GM19438 (cell line): ENCODE results near the gene TRMT44.
A peak's percentile ranks its signal among the peaks of the same experiment; 100 is the strongest.

Experiments used
- ATAC-seq: cut with Tn5 transposase; IDR thresholded peaks from one replicate; pipeline ENCODE4 v1.9.1; 2021; ENCODE audit warnings: low read depth; ENCODE audit not compliant: unreplicated experiment

The TRMT44 gene

DNA sequence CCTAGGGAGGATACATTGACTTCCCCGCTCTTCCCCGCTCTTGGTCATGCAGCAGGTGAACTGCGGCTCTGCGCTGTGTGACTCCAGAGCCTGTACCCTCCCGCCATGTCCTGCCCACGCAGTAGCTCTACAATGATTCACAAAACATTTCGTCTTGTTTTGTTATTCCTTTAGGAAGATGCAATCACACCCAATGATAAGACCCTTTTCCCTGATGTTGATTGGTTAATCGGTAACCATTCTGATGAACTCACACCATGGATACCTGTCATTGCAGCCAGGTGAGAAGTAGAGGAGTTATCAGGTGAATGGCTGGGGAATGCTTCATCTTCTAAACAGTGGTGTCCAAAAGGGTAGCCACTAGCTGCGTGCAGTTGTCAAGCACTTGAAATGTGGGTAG lies 23.2 kb downstream of the TRMT44 start:
- no peak for ATAC-seq

DNA sequence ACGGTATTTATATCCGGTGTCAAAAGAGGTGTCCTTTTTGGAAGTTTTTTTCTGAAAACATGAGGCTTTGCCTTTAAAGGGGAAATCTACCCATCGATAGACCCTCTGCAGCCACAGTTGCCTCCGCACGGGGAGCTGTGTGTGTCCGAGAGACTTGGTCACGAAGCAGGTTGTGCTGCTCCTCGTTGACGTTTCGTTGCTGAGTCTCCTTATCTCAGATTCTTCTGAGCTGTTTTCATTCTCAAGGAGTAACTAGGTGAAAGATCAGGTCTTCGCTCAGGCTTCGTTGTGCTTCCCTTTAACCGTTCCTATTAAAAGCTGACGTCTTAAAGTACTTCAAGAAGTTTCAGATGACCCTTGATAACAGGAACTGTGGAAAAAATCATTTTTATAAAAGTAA lies 23.8 kb downstream of the TRMT44 start:
- no peak for ATAC-seq

DNA sequence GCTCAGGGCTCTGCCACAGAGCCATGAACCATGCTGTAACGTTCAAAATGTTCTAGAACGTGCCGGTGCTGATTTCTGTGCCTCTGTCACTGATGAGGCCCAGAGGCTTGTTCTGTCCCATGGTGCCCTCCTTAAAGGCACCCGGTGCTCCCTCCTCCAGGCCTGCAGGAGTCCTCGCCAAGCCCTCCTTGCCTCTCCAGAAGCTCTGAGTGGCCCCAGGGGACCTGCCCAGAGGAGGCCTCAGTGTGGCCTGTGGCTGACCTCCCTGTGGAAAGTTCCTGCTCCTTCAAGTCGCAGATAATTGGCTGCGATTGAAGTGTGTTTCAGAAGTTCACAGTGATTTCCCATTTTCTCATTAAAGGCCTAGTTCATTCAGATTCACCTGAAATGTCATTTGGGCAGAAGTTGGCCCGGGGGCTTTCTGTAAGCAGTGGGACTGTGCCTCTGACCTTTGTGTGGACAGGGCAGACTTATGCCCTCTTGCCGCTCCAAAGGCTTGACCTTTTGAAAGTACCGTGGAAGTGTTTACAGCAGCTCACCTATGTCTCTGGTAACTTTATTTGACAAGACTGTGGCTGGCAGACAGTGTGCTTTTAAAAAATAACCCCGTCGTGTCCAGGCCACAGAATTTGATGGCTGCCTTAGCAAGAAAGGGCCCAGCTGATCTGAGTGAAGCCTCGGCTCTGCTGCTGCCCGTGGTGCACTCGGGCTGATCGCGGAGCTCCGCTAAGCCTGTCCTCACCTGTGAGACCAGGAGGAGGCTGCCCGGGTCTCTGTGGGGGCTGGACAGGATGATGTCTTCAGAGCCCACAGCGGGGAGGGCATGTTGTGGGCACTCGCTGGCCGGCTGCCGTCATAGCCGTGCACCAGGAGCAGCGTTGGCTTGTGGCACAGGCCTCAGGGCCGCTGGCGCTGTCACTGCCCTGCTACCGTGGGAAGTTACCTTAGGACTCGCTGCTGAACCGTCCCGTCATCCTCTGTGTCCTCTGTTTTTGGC lies 25.3 kb downstream of the TRMT44 start:
- ATAC-seq = no peak

DNA sequence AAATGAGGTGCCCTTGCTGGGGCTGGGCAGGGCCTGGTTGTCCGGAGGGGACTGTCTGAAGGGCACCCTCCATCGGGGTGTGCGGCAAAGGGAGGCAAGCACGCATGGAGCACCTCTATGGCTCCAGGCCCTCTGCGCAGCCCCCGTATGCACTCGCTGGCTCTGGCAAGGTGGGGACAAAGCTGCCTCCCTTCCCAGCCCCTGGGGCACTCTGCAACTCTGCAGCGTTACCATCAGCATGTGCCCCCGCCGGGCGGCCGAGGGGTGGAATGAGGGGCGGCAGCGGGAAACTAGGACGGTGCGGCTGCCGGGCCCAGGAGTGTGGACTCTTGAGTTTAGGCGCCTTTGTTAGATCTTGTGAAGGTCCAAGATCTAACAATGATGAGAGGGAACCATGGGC lies 26.4 kb downstream of the TRMT44 start:
- no peak for ATAC-seq

DNA sequence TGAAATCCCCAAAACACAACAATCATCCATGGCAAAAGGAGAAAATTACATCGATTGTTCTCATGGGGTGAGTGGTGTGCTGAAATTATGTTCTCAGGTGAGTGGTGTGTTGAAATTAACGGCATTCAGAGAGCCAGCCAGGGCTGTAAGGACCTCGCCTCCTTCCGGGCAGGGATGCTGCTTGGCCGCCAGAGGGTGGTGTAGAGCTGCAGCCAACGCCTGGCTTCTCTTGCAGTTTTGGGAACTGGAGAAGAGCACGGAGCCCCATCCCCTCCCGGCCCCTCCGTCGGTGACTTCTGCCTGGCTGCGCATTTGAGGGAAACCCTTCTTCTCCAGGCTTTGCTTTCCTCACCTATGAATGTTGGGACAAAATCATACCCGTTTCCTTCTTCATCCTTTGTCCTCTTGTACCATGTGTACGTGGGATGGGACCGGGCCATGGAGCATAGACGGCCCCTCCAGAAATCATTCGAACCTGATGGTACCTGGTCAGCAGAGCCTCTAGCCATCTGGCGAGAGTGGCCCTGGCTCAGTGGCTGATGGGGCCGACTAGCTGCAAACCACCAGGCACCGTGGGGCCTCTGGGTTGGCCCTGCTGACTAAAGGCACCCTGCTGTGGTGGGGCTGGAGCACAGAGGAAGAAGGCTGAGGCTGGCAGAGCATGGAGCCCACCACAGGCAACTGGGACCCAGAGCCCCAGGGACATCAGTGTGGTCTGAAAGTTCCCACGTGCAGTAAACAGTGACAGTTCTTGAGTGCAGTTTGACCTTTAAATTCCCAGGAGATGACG lies 28.4 kb downstream of the TRMT44 start:
- ATAC-seq = peak; percentile 64

DNA sequence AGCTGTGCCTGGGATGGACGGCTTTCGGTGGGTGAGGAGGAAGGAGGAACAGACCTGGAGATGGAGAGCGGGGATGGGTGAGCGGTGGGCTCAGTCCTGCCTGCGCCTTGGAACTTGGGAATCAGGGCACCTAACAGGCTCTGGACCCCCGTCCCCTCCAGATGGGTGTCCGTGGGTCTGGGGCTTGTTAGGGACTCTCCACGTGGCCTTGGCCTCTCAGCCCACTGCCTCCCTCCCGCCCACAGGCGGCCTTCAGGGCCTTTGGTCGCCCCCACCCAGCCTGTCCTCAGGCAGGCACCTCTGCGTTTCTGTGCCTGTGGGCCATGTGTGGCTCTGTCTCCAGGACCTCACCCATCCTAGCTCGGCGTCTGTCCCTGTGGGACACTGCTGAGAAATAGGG lies 29.0 kb downstream of the TRMT44 start:
- ATAC-seq = no peak

DNA sequence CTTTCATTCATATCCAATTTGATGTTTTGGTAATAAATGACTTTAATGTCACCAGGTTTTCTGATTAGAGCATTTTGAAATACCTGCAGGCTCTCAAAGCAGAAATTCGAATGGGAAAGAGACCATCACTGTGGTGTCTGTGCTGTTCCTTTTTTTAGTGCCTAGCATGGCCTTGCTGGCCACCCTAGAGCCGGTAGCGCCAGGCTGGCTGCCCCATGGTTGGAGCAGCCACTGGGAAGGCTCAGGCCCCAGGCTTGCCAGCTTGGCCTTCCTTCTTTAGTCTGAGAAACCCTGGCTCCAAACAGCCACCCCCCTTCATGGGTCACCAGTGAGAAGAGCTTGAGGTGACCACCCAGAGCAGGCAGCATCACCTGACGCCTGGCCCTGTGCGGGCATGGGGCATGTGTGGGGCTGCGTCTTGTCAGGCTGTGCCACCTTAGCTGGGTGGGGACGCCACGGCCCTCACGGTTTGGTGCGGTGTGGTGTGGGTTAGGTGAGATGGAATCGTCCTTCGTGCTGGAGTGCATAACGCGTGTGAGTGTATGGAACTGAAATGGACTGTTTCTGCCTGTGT lies 30.0 kb downstream of the TRMT44 start:
- no peak for ATAC-seq

DNA sequence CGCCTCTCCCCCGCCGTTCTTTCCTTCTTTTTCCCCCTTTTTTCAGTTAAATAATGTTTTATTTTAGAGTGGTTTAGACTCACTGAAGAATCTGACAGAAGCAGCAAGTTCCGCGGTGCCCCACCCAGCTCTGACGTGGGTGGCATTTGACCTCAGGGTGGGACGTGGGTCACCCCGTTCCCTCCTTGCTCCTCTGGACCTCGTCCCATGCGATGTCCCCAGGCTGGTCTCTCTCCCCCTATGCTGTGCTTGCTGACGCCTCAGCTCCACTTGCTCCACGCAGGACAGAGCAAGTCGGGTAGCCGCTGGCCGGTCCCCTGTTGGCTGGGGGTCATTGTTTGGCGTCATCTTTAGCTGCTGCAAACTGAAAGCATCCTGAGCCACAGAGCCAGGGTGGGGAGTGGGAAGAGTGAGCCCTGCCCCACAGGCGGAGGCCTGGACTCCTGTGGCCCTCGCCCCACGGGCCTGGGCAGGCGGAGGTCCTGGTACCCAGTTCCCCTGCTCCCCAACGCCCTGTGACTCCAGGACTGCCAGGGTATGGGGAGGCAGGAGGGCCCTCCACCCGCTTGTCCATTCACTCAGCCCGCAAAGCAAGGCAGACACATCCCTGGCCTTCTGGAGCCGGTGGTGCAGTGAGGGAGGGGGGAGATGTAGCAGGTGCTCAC lies 30.8 kb downstream of the TRMT44 start:
- no peak for ATAC-seq

DNA sequence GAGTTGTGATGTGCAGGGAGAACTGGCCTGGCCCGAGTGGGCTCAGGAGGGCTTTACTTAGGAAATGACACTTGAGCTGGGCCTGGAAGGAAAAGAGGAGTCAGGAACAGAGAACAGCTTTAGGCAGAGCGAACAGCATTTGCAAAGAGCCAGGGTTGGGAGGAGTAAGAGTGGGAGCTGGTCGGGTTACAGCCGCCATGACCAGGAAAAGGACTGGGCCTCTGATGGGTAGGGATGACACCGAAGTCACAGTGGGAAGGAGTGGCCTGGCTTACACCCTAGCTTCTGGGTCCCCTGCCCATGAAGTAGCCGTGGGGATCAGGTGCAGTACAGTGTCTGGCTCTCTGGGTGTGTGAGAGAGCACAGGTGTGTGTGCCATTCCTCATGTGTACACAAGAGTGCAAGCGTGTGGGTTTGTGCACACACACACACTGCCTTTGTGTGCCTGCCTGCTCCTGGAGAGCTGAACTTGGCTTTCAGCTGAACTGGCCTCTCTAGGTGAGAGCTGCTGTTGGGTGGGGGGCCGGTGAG lies 31.6 kb downstream of the TRMT44 start:
- no peak for ATAC-seq

DNA sequence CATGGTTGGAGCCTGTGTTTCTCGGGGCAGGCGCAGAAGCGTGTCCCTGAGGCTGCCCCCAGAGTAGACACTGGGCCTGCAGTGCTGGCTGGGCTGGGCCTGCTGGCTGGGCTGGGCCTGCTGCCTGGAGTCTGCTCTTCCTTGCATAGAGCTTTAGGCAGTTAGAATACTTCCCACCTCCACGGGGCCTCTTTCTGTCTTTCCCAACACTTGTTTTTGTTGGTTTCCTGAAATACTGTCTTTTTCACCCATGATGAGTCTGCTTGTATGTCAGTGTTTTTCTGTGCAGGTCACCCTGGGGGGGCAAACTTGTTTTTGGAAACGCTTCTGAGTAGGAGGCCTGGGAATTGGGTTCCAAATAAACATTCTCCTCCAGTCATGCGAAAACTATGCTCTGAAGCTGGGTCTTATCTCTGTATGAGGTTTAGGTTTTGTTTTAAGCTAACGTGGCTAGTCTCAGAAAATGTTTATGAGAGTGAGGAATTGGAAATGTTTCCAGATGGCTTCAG lies 32.2 kb downstream of the TRMT44 start:
- ATAC-seq = no peak

DNA sequence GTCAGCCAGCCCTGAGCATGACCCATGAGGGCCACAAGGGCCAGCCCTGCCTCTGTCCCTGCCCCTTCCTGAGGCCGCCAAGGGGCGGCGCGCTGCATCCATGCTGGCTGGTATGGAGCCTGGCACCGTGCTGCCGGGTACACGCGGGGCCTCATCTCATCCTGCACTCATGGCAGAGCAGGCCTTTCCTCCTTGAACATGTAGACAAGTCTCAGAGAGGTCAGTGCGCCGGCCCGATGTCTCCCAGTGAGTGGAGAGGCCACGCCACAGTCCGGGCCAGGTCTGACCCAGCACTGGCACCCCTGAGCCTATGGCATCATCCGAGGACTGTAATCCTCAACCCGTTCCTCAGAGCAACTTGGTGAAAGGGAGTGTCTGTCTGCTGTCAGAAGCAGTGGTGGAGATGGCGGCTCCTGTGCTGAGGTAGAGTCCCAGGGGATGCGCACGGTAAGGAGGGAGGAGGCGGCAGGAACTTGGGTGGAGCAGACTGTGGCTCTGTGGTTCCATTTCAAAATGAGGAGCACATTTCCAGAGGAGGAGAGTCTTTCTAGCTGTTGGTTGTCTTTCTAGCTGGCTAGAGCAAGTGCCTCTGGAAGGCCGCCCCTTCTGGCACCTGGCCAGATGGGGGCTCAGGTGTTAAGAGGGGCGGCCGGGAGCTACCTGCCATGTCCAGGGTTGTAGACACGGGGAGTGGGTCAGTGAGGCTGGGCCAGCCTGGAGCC lies 32.8 kb downstream of the TRMT44 start:
- ATAC-seq = no peak

DNA sequence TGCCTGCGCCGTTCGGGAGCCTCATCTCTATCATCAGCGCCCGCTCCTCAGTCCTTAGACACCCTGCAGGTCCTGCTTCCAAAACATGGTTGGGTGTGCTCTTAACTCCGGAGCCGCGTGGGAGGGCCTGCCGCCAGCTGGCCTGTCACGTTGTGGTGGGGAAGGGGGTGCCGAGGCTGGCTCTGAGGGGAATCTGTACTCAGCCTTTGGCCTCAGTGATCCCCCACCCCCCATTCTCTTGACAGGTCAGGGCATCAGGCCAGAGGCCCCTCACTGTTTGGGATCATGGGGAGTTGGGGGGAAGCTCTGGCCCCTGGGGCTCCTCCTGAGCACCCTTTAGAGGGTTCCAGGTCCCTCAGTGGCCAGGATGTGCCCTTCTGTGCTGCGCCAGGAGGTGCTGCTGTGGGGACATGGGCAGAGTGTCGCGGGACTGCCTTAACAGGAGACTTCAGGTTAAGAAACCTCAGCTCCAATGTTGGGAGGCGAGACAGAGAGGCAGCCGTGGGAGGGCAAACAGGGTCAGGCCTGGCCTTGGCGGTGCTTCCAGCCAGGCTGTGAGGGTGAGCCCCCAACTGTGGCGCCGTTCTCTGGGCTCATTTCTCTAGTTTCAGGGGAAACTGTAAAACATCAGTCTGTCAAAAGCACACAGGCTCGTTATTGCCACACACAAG lies 33.5 kb downstream of the TRMT44 start:
- ATAC-seq = no peak

DNA sequence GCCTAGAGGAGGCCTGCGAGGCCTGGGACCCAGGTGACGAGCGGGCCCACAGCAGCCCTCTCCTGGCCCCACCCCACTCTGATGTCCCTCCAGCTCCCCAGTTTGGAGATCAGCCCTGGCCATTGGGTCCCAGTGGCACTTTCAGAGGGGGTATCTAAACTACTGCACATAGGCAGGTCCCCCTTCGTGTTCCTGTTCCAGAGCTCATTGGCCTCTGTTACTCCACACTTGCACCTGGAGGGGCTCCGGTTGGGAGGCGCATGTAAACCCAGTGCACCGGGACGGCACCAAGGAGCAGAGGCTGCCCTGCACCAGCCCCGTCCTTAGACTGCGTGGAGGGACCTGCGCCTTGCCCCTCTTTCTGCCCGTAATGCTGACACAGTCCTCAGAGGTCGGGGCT lies 34.3 kb downstream of the TRMT44 start:
- no peak for ATAC-seq

DNA sequence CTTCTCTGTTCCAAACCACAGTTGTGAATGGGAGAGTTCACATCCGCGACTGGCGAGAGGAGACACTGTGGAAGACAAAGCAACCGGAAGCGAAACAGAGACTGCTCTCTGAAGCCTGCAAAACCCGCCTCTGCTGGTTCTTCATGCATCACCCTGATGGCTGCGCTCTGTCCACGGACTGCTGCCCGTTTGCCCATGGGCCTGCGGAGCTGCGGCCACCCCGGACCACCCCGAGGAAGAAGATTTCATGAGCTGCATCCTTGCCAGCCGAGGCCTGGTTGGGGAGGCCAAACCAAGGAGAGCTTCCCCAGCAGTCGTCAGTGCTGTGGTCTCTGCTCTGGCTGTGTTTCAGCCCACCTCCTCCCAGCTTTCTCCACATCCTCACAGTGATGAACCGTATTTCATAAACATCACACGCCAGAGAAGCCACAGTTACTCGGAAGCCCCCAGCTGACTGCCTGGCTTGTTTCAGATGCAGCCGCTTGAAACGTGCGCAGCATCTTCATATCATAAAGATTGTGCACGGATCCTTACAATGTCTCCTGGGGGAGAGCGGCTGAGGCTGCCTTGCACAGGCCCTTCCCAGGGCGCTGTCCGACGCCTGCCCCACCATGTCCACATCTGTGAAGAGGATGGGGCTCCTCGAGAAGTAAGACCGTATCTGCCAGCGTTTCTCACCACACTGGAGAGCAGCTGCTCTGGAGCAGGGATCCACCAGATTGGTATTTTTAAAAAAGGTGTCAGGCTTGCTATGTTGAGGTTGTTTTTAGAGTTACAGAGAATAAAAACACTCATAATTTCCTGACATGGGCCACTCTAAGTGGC lies 35.4 kb downstream of the TRMT44 start:
- ATAC-seq = no peak

DNA sequence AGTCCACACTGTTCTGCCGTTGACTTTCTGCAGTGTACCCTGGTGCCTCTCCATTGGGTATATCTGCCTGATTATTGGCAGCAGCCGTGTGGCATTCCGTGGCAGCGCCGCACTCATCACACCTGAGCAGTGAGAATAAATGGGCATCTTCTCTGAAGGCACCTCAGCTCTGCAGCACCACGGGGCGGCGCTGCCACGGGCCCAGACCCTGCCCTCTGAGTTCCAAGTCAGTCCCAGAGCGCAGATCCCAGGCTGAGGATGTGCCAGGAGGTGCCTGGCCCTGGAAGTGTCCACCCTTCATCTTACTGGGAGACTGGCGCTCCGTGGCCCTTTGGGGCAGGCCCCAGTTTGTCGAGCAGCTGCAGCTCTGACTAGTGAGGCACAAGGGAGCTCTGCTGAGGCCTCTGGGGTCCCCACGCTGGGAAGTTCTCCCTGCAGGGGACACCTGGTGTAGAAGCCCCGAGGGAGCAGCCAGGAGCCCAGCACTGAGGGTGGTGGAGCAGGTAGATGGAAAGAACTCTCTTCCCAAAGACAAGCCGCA lies 36.6 kb downstream of the TRMT44 start:
- no peak for ATAC-seq

DNA sequence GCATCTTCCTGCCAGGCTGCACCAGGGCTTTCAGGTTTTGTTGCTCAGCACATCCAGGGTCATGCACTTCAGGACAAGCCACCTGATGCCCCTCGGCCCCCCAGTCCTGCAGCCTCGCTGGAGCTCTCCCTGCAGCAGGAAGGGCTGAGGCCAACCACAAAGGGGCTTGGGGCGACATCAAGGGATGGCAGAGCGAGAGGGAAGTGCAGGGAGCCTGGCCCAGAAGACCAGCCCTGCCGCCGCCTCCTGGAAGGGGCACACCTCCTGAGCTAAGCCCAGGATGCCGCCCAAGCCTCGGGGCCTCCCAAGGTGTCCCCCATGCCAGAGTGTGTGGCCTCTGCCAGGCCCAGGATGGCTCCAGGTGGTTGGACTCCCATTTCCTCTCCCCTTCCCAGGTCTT lies 37.1 kb downstream of the TRMT44 start:
- ATAC-seq = no peak

DNA sequence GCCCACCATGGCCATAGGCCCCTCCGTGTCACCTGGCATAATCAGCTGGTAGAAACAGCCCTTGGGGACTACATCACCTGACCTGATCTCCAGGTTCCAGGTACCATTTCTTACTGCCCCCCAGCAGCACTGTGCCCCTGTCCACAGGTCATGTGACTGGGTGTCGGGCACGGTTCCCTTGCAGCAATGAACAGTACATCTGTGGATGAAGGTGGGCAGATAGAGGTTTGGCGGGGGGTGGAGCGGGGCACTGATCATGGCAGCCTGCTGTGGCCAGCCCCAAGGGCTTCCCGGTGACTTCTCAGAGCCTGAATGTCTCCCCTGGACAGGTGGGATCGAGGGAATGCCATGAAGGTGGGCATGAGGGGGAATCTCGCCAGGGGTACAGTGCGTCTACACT lies 37.8 kb downstream of the TRMT44 start:
- ATAC-seq = no peak
